ENCODE measurements around the gene CSNK1E.

CSNK1E gene

DNA sequence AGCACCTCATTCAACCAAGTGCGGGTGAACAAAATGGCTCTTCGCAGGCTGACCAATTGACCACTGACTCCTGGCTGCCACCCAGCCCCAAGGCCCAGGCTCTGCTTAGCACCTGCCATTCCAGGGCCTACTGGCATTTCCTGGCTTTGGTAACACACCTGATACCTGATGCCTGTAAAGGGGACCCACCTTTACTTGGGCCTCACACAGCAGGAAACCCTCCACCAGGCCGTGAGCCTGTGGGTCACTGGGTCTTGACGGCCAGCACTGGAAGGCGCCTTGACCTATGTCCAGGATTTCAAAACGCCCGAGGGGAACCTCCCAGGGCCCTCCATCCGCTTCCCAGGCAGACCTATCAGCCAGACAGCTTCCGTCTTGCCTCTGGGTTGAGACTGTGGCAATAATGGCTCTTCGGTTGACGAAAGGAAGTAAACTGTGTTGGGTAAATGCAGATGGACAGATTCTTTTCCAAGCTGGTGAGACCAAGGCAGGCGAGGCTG is 27.6 kb downstream of the CSNK1E start:
- peak overlapping the region; percentile 56 for H2BK12ac ChIP-seq (ENCODE audit: low read length)
- H3K4me1 ChIP-seq (ENCODE audit: control insufficient read depth in 1 of 2, insufficient read depth in 2 of 2, low read length in 2 of 2), result peaks cover 38 to 41% of the 10 kb centered on the region in 2 experiments
- H2BK120ac ChIP-seq (ENCODE audit: insufficient read depth, low read length, poor library complexity), result peak overlapping the region; percentile 25
- peak; percentile 87 to 89 for DNase-seq
- no peak overlapping the region for H3K4ac ChIP-seq (ENCODE audit: low read depth, low read length)
- peak overlapping the region; percentile 40 for H4K8ac ChIP-seq (ENCODE audit: low read depth, low read length)
- H3K36me3 ChIP-seq (ENCODE audit: control insufficient read depth in 1 of 2, insufficient read depth in 2 of 2, low read length in 2 of 2), result peaks cover 42% of the 10 kb centered on the region in 2 experiments
- H3K23ac ChIP-seq (ENCODE audit: low read length), result no peak overlapping the region
- peak overlapping the region; percentile 51 for H2BK5ac ChIP-seq (ENCODE audit: low read depth, low read length, poor library complexity)
- no peak overlapping the region for H3K9ac ChIP-seq (ENCODE audit: low read length)
- H3K4me2 ChIP-seq (ENCODE audit: low read length), result no peak overlapping the region
- peak overlapping the region; percentile 35 for H3K14ac ChIP-seq (ENCODE audit: low read length)
- peak overlapping the region; percentile 50 for H4K12ac ChIP-seq (ENCODE audit: low read depth, low read length)
- peaks cover 2% of the 10 kb centered on the region for H3K9me3 ChIP-seq (ENCODE audit: insufficient read depth, low read depth, low read length)
- H3K18ac ChIP-seq (ENCODE audit: low read length), result peak overlapping the region; percentile 28
- H3K27ac ChIP-seq (ENCODE audit: low read depth, low read length), result peak overlapping the region; percentile 55
- peaks cover 1% of the 10 kb centered on the region for H3K79me2 ChIP-seq (ENCODE audit: control insufficient read depth, insufficient read depth, low read length, poor library complexity)
- H2AK5ac ChIP-seq (ENCODE audit: low read length), result peak overlapping the region; percentile 50
- H3K4me3 ChIP-seq (ENCODE audit: low read depth, low read length), result no peak overlapping the region
- peak overlapping the region; percentile 54 for H4K91ac ChIP-seq (ENCODE audit: low read depth, low read length)
- no peaks in the 10 kb centered on the region for H3K27me3 ChIP-seq (ENCODE audit: insufficient read depth, low read length)
- H3K79me1 ChIP-seq (ENCODE audit: low read length), result peaks cover 20% of the 10 kb centered on the region
- no peak overlapping the region for H2AFZ ChIP-seq (ENCODE audit: insufficient read depth, low read length, poor library complexity)
- WGBS (ENCODE audit: extremely low coverage, insufficient coverage, insufficient read length), result no CpG with 5 or more reads among the region's 12 CpGs

DNA sequence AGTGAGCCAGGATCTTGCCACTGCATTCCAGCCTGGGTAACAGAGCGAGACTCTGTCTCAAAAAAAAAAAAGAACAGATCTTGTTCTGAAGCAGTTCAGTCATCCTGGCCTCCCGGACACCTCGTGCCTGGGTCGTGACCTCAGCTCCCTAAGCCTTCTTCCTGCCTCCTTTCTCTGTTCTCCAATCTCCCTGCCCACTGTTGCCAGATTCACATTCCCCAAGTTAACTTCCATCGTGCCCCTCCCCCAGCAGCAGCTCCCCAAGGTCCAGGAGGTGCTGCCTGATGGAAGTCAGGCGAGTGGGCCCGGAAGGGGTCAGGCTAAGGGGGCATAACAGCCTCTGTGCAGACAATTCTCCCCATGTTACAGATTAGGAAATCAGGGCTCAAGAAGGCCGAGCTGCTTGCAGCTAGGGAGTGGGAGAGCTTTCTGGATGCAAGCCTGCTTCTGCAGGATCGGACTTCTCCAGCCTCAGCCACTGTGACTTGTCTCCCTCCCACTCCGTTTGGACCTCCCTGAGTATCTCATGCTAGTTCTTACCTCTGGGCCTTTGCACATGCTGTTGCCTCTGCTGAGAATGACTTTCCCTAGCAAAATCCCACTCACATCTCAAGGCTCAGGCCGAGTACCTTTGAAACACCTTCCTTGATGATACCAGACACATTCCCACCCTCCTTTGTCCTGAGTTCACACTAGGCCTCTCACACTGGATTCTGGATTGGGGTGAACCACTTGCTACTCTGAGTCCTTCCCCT is 30.1 kb downstream of the CSNK1E start:
- Histone ChIP-seq H3K18ac (ENCODE audit: low read length) (no peak overlapping the region), H4K12ac (ENCODE audit: low read depth, low read length) (no peak overlapping the region), H2BK120ac (ENCODE audit: insufficient read depth, low read length, poor library complexity) (peak overlapping the region; percentile 30), H3K9me3 (ENCODE audit: insufficient read depth, low read depth, low read length) (peaks cover 2% of the 10 kb centered on the region), H2BK12ac (ENCODE audit: low read length) (no peak overlapping the region), H2BK5ac (ENCODE audit: low read depth, low read length, poor library complexity) (no peak overlapping the region), H3K23ac (ENCODE audit: low read length) (no peak overlapping the region), H2AK5ac (ENCODE audit: low read length) (peak overlapping the region; percentile 65), H3K4me2 (ENCODE audit: low read length) (no peak overlapping the region), H3K4me1 (ENCODE audit: control insufficient read depth in 1 of 2, insufficient read depth in 2 of 2, low read length in 2 of 2) (peaks cover 40 to 46% of the 10 kb centered on the region in 2 experiments), H3K4me3 (ENCODE audit: low read depth, low read length) (no peak overlapping the region), H3K4ac (ENCODE audit: low read depth, low read length) (no peak overlapping the region), H3K27ac (ENCODE audit: low read depth, low read length) (peak overlapping the region; percentile 31), H3K36me3 (ENCODE audit: control insufficient read depth in 1 of 2, insufficient read depth in 2 of 2, low read length in 2 of 2) (peaks cover 17 to 18% of the 10 kb centered on the region in 2 experiments), H3K9ac (ENCODE audit: low read length) (no peak overlapping the region), H3K79me1 (ENCODE audit: low read length) (peaks cover 26% of the 10 kb centered on the region), H3K14ac (ENCODE audit: low read length) (no peak overlapping the region), H3K79me2 (ENCODE audit: control insufficient read depth, insufficient read depth, low read length, poor library complexity) (peaks cover 1% of the 10 kb centered on the region), H3K27me3 (ENCODE audit: insufficient read depth, low read length) (no peaks in the 10 kb centered on the region), H2AFZ (ENCODE audit: insufficient read depth, low read length, poor library complexity) (no peak overlapping the region), H4K91ac (ENCODE audit: low read depth, low read length) (no peak overlapping the region), H4K8ac (ENCODE audit: low read depth, low read length) (no peak overlapping the region)
- WGBS (ENCODE audit: extremely low coverage, insufficient coverage, insufficient read length), result no CpG with 5 or more reads among the region's 11 CpGs
- DNase-seq, result no peak

DNA sequence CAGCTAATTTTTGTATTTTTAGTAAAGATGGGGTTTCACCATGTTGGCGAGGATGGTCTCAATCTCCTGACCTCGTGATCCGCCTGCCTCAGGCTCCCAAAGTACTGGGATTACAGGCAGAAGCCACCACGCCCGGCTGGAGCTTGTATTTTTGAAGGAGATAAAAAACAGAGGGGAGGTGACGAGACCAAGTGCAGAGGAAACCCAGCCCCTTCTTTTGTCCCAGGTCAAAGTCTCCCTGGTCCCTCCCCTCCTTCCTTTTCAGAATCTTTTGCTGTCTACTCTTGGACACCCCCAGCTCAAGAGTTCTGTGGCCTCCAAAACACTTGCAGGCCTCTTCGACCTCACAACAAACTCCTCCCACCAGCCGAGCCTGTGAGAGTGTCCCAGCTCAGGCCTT is 32.2 kb downstream of the CSNK1E start:
- no peak overlapping the region for H3K23ac ChIP-seq (ENCODE audit: low read length)
- H2AK5ac ChIP-seq (ENCODE audit: low read length), result peak overlapping the region; percentile 44
- no peak overlapping the region for H3K4me2 ChIP-seq (ENCODE audit: low read length)
- H3K4me1 ChIP-seq (ENCODE audit: control insufficient read depth in 1 of 2, insufficient read depth in 2 of 2, low read length in 2 of 2), result peaks cover 31 to 34% of the 10 kb centered on the region in 2 experiments
- H2AFZ ChIP-seq (ENCODE audit: insufficient read depth, low read length, poor library complexity), result no peak overlapping the region
- H3K9ac ChIP-seq (ENCODE audit: low read length), result no peak overlapping the region
- peak overlapping the region; percentile 19 for H4K91ac ChIP-seq (ENCODE audit: low read depth, low read length)
- no peaks in the 10 kb centered on the region for H3K27me3 ChIP-seq (ENCODE audit: insufficient read depth, low read length)
- H4K12ac ChIP-seq (ENCODE audit: low read depth, low read length), result no peak overlapping the region
- H2BK120ac ChIP-seq (ENCODE audit: insufficient read depth, low read length, poor library complexity), result no peak overlapping the region
- H3K79me2 ChIP-seq (ENCODE audit: control insufficient read depth, insufficient read depth, low read length, poor library complexity), result no peaks in the 10 kb centered on the region
- H3K4me3 ChIP-seq (ENCODE audit: low read depth, low read length), result no peak overlapping the region
- peak overlapping the region; percentile 40 for H2BK12ac ChIP-seq (ENCODE audit: low read length)
- peak overlapping the region; percentile 12 for H3K4ac ChIP-seq (ENCODE audit: low read depth, low read length)
- H3K9me3 ChIP-seq (ENCODE audit: insufficient read depth, low read depth, low read length), result peaks cover 2% of the 10 kb centered on the region
- peak overlapping the region; percentile 46 for H4K8ac ChIP-seq (ENCODE audit: low read depth, low read length)
- peaks cover 25% of the 10 kb centered on the region for H3K79me1 ChIP-seq (ENCODE audit: low read length)
- H3K18ac ChIP-seq (ENCODE audit: low read length), result no peak overlapping the region
- H2BK5ac ChIP-seq (ENCODE audit: low read depth, low read length, poor library complexity), result no peak overlapping the region
- WGBS (ENCODE audit: extremely low coverage, insufficient coverage, insufficient read length), result no CpG with 5 or more reads among the region's 8 CpGs
- peaks cover 5 to 7% of the 10 kb centered on the region in 2 experiments for H3K36me3 ChIP-seq (ENCODE audit: control insufficient read depth in 1 of 2, insufficient read depth in 2 of 2, low read length in 2 of 2)
- peak overlapping the region; percentile 14 for H3K14ac ChIP-seq (ENCODE audit: low read length)
- H3K27ac ChIP-seq (ENCODE audit: low read depth, low read length), result peak overlapping the region; percentile 24
- DNase-seq, result no peak

DNA sequence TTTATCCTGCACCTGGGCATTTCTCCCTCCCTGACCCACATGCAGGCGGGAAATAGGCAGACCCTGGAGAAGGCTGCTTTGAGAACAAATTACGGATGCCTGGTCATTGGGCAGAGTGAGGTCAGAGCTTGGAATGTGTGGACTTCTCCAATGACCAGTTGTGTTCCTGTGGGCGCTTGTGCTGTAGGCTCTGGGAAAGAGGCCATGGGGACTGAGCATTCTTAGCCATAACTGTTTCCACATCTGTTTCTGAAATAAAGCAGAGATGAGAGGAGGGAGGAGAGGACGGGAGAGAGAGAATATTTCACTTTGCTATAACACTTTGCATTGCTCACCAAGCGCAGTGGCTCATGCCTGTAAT is 33.2 kb downstream of the CSNK1E start:
- Histone ChIP-seq H4K8ac (ENCODE audit: low read depth, low read length) (peak overlapping the region; percentile 12), H3K18ac (ENCODE audit: low read length) (peak overlapping the region; percentile 45), H3K14ac (ENCODE audit: low read length) (no peak overlapping the region), H4K91ac (ENCODE audit: low read depth, low read length) (peak overlapping the region; percentile 60), H3K27ac (ENCODE audit: low read depth, low read length) (peak overlapping the region; percentile 73), H2BK120ac (ENCODE audit: insufficient read depth, low read length, poor library complexity) (no peak overlapping the region), H3K4ac (ENCODE audit: low read depth, low read length) (no peak overlapping the region), H2BK5ac (ENCODE audit: low read depth, low read length, poor library complexity) (peak overlapping the region; percentile 44), H3K4me3 (ENCODE audit: low read depth, low read length) (no peak overlapping the region), H3K36me3 (ENCODE audit: control insufficient read depth in 1 of 2, insufficient read depth in 2 of 2, low read length in 2 of 2) (no peaks in the 10 kb centered on the region), H3K27me3 (ENCODE audit: insufficient read depth, low read length) (no peaks in the 10 kb centered on the region), H3K79me1 (ENCODE audit: low read length) (peaks cover 20% of the 10 kb centered on the region), H3K79me2 (ENCODE audit: control insufficient read depth, insufficient read depth, low read length, poor library complexity) (no peaks in the 10 kb centered on the region), H3K4me2 (ENCODE audit: low read length) (no peak overlapping the region), H2AFZ (ENCODE audit: insufficient read depth, low read length, poor library complexity) (no peak overlapping the region), H2BK12ac (ENCODE audit: low read length) (peak overlapping the region; percentile 44), H2AK5ac (ENCODE audit: low read length) (no peak overlapping the region), H3K9ac (ENCODE audit: low read length) (no peak overlapping the region), H3K9me3 (ENCODE audit: insufficient read depth, low read depth, low read length) (peaks cover 2% of the 10 kb centered on the region), H3K23ac (ENCODE audit: low read length) (no peak overlapping the region), H3K4me1 (ENCODE audit: control insufficient read depth in 1 of 2, insufficient read depth in 2 of 2, low read length in 2 of 2) (peaks cover 26 to 29% of the 10 kb centered on the region in 2 experiments), H4K12ac (ENCODE audit: low read depth, low read length) (peak overlapping the region; percentile 14)
- peak; percentile 95 to 96 for DNase-seq
- WGBS (ENCODE audit: extremely low coverage, insufficient coverage, insufficient read length), result no CpG with 5 or more reads among the region's 5 CpGs
